Thymus (tissue), 11 donors: Measurements from ENCODE around the gene KCNK6. TPM values are rescaled to one million over a fixed set of nuclear protein-coding genes. Genes with fewer than 3 reads are reported as not detected.

ENCODE experiments used
- DNase-seq, 9 donors: peaks; one replicate each; pipeline ENCODE4 v3.0.0-alpha.2; 2013; ENCODE audit warnings: low spot score in 9 of 9, low read depth in 6 of 9, missing footprints in 1 of 9
- H3K27ac ChIP-seq, 2 donors: one replicate each; pipeline ENCODE4 v1.5.1; 2013; ENCODE audit warnings: control low read depth in 1 of 2, low read depth in 1 of 2, low read length in 1 of 2, mild to moderate bottlenecking in 1 of 2, moderate library complexity in 1 of 2
- H3K27me3 ChIP-seq, 2 donors: one replicate each; pipeline ENCODE4 v1.5.1; 2013; ENCODE audit warnings: low read length in 1 of 2; ENCODE audit not compliant: control insufficient read depth in 2 of 2, insufficient read depth in 1 of 2
- H3K36me3 ChIP-seq, 2 donors: one replicate each; pipeline ENCODE4 v1.5.1; 2013; ENCODE audit warnings: low read length in 1 of 2, mild to moderate bottlenecking in 1 of 2, moderate library complexity in 1 of 2; ENCODE audit not compliant: control insufficient read depth in 2 of 2, insufficient read depth in 2 of 2
- H3K4me1 ChIP-seq, 2 donors: one replicate each; pipeline ENCODE4 v1.5.1; 2013; ENCODE audit warnings: low read length in 2 of 2; ENCODE audit not compliant: control insufficient read depth in 2 of 2, insufficient read depth in 2 of 2
- H3K4me3 ChIP-seq, 2 donors: one replicate each; pipeline ENCODE4 v1.5.1; 2013; ENCODE audit warnings: low read length in 2 of 2, control low read depth in 1 of 2, mild to moderate bottlenecking in 1 of 2
- H3K9me3 ChIP-seq, 2 donors: one replicate each; pipeline ENCODE4 v1.5.1; 2013; ENCODE audit warnings: low read length in 1 of 2, mild to moderate bottlenecking in 1 of 2; ENCODE audit not compliant: control insufficient read depth in 2 of 2, insufficient read depth in 1 of 2
- WGBS: extraction: QIAGEN DNeasy Blood & Tissue Kit; methylation state at CpG from one replicate; pipeline ENCODE4 v1.1.7; 2013; 5-methylcytosine and 5-hydroxymethylcytosine counted together
- polyA plus RNA-seq: library from polyadenylated mRNA; stranded (reverse); fragments of 200-250 nt; gene quantifications from one replicate; pipeline ENCODE4 v1.2.3, GENCODE V29; 2013
- total RNA-seq: library from RNA; stranded (reverse); fragments of 120-200 nt; gene quantifications from one replicate; pipeline ENCODE4 v1.2.4, GENCODE V29; 2013
- donor health status: healthy.

The KCNK6 gene
- total and polyA plus RNA-seq, 2 donors: 3.4 to 5.2 TPM

- 99% methylated on average over 15 of the region's 15 CpGs for WGBS
- Histone ChIP-seq H3K36me3 (peaks cover 17 to 25% of the 10 kb centered on the region in 2 donors), H3K27ac (no peak overlapping the region), H3K9me3 (no peaks in the 10 kb centered on the region), H3K4me1 (no peaks in the 10 kb centered on the region), H3K27me3 (no peaks in the 10 kb centered on the region), H3K4me3 (no peak overlapping the region)
- DNase-seq: no peak
These were observed 29.7 kb upstream of the KCNK6 start for GRCh38 chr19:38289955-38290354.

GRCh38 chr19:38290631-38291147 is 29.0 kb upstream of the KCNK6 start:
- peaks cover 0 to 2% of the 10 kb centered on the region in 2 donors for H3K4me1 ChIP-seq
- 96% methylated on average over 13 of the region's 13 CpGs for WGBS
- H3K4me3 ChIP-seq: no peak overlapping the region
- H3K27me3 ChIP-seq: no peaks in the 10 kb centered on the region
- no peak for DNase-seq
- H3K36me3 ChIP-seq: peaks cover 17 to 23% of the 10 kb centered on the region in 2 donors
- no peaks in the 10 kb centered on the region for H3K9me3 ChIP-seq
- no peak overlapping the region for H3K27ac ChIP-seq

- no peak for DNase-seq
- Histone ChIP-seq H3K36me3 (peaks cover 17 to 23% of the 10 kb centered on the region in 2 donors), H3K9me3 (no peaks in the 10 kb centered on the region), H3K27ac (no peak overlapping the region), H3K4me3 (no peak overlapping the region), H3K27me3 (no peaks in the 10 kb centered on the region), H3K4me1 (peaks cover 0 to 3% of the 10 kb centered on the region in 2 donors)
- 95% methylated on average over 15 of the region's 15 CpGs for WGBS
These were observed 27.8 kb upstream of the KCNK6 start for GRCh38 chr19:38291855-38292254.

- H3K4me3 ChIP-seq: no peak overlapping the region
- no peak overlapping the region for H3K27ac ChIP-seq
- no peaks in the 10 kb centered on the region for H3K9me3 ChIP-seq
- peaks cover 0 to 3% of the 10 kb centered on the region in 2 donors for H3K4me1 ChIP-seq
- peaks cover 17 to 23% of the 10 kb centered on the region in 2 donors for H3K36me3 ChIP-seq
- DNase-seq: no peak
- H3K27me3 ChIP-seq: no peaks in the 10 kb centered on the region
- 97% methylated on average over 9 of the region's 9 CpGs for WGBS
These were observed 26.4 kb upstream of the KCNK6 start for GRCh38 chr19:38293281-38293680.

GRCh38 chr19:38294090-38294489 is 25.6 kb upstream of the KCNK6 start:
- H3K27ac ChIP-seq: no peak overlapping the region
- H3K4me1 ChIP-seq: peaks cover 0 to 3% of the 10 kb centered on the region in 2 donors
- WGBS: 95% methylated on average over 8 of the region's 8 CpGs
- DNase-seq: no peak
- H3K4me3 ChIP-seq: no peak overlapping the region
- H3K27me3 ChIP-seq: no peaks in the 10 kb centered on the region
- H3K9me3 ChIP-seq: no peaks in the 10 kb centered on the region
- H3K36me3 ChIP-seq: peaks cover 17 to 18% of the 10 kb centered on the region in 2 donors

GRCh38 chr19:38298821-38299680 is 20.6 kb upstream of the KCNK6 start:
- Histone ChIP-seq H3K9me3 (no peaks in the 10 kb centered on the region), H3K36me3 (no peaks in the 10 kb centered on the region), H3K4me1 (peaks cover 0 to 3% of the 10 kb centered on the region in 2 donors), H3K27ac (no peak overlapping the region), H3K27me3 (no peaks in the 10 kb centered on the region), H3K4me3 (no peak overlapping the region)
- WGBS: 96% methylated on average over 11 of the region's 11 CpGs
- no peak for DNase-seq

GRCh38 chr19:38303517-38304351 is 15.9 kb upstream of the KCNK6 start, which contains the start of gene C19orf33:
Gene C19orf33, plus strand, starts transcription at chr19:38304251. Its CDS starts 11 bp downstream, at chr19:38304262.
- 46% methylated on average over 28 of the region's 28 CpGs for WGBS
- Histone ChIP-seq H3K27ac (peak within 1 kb of the TSS in 1 of 2 donors; percentile 25), H3K4me1 (no peaks in the 10 kb centered on the region), H3K9me3 (no peaks in the 10 kb centered on the region), H3K27me3 (no peaks in the 10 kb centered on the region), H3K36me3 (peaks cover 4 to 33% of the 10 kb centered on the region in 2 donors), H3K4me3 (no peak within 1 kb of the TSS)
- DNase-seq: no peak

- Histone ChIP-seq H3K9me3 (no peaks in the 10 kb centered on the region), H3K27me3 (no peaks in the 10 kb centered on the region), H3K4me1 (no peaks in the 10 kb centered on the region), H3K27ac (peak overlapping the region in 1 of 2 donors; percentile 25), H3K36me3 (peaks cover 4 to 39% of the 10 kb centered on the region in 2 donors), H3K4me3 (no peak overlapping the region)
- no peak for DNase-seq
- 89% methylated on average over 27 of the region's 27 CpGs for WGBS
These were observed 15.2 kb upstream of the KCNK6 start for GRCh38 chr19:38304352-38304865.
